Measurements from ENCODE around the gene PLA2G6. TPM values are rescaled to one million over a fixed set of nuclear protein-coding genes. Genes with fewer than 3 reads are reported as not detected.

PLA2G6 gene
- total RNA-seq, 1 experiment from 2014 or later, result 6.0 TPM

DNA sequence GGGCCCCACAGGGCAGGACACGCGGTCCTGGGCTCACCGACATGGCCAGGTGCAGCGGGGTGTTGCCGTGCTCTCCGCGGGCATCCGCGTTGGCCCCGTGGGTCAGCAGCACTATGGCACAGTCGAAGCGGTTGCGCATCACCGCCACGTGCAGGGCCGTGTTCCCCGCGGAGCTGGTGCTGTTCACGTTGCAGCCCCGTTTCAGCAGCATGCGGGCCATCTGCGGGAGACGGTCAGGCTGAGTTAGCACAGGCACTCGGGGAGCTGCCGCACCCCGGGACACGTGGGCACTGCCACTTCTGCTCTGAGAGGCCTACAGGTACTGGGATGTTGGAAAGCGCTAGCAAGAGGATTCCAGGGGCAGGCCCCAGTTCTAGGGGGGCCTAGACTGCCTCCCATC lies 48.8 kb downstream of the PLA2G6 start:
- no peak overlapping the region for H3K4me2 ChIP-seq (ENCODE audit: low read length)
- no peak overlapping the region for H2AFZ ChIP-seq (ENCODE audit: low read length)
- H3K4me3 ChIP-seq (ENCODE audit: low read length), result no peak overlapping the region
- CTCF ChIA-PET, result no interaction called here
- no peak overlapping the region for H3K27ac ChIP-seq (ENCODE audit: low read length)
- intact Hi-C loops (cut with micrococcal nuclease), result no loop called here
- no peaks in the 10 kb centered on the region for H3K36me3 ChIP-seq (ENCODE audit: low read depth, low read length)
- H3K79me2 ChIP-seq (ENCODE audit: low read length), result no peaks in the 10 kb centered on the region
- H3K9me3 ChIP-seq (ENCODE audit: low read length), result no peaks in the 10 kb centered on the region
- ATAC-seq (no peak), DNase-seq (no peak)
- H3K9me2 ChIP-seq (replicated peaks; ENCODE audit: low read length), result no peaks in the 10 kb centered on the region
- BruUV-seq (replicated peaks), result no TSS peak
- no peak overlapping the region for H3K9ac ChIP-seq (ENCODE audit: low read length)
- no peaks in the 10 kb centered on the region for H3K27me3 ChIP-seq (ENCODE audit: low read length)
- POLR2A ChIA-PET (ENCODE audit: unreplicated experiment), result no interaction called here
- peaks cover 16% of the 10 kb centered on the region for H3K4me1 ChIP-seq (ENCODE audit: insufficient read depth, low read length)
- no peaks in the 10 kb centered on the region for H3F3A ChIP-seq (ENCODE audit: low read length, unreplicated experiment)
- H4K20me1 ChIP-seq (ENCODE audit: low read length), result no peaks in the 10 kb centered on the region
- no peak for TF ChIP-seq EZH2phosphoT487 (IDR thresholded peaks at IDR 0.05; ENCODE audit: borderline replicate concordance, low read length)
- TF ChIP-seq, protein P1, sequence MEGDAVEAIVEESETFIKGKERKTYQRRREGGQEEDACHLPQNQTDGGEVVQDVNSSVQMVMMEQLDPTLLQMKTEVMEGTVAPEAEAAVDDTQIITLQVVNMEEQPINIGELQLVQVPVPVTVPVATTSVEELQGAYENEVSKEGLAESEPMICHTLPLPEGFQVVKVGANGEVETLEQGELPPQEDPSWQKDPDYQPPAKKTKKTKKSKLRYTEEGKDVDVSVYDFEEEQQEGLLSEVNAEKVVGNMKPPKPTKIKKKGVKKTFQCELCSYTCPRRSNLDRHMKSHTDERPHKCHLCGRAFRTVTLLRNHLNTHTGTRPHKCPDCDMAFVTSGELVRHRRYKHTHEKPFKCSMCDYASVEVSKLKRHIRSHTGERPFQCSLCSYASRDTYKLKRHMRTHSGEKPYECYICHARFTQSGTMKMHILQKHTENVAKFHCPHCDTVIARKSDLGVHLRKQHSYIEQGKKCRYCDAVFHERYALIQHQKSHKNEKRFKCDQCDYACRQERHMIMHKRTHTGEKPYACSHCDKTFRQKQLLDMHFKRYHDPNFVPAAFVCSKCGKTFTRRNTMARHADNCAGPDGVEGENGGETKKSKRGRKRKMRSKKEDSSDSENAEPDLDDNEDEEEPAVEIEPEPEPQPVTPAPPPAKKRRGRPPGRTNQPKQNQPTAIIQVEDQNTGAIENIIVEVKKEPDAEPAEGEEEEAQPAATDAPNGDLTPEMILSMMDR (conservative IDR thresholded peaks at IDR 0.05; ENCODE audit: low read depth, low read length), result no peak
- no peak for TF ChIP-seq EZH2 (IDR thresholded peaks at IDR 0.05; ENCODE audit: low read length, unreplicated experiment)

DNA sequence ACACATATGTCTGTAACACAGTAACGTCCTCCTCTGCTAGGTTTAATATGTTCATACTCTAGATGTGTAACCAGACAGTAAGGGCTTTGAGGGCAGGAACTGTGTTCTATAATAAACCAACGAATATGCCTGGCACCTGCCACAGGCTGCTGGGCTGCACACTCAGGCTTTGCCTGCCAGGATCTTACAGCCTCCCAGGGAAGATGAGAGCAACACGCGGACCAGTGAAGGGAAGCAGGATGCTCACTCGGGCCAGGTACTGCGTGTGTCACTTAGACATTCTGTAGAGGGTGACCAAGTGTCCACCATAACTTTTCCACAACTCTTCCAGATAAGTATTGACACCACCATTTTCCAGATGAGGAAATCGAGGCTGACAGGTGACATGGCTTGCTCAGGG lies 49.5 kb downstream of the PLA2G6 start:
- H3K9me3 ChIP-seq (ENCODE audit: low read length), result no peaks in the 10 kb centered on the region
- no peaks in the 10 kb centered on the region for H3K9me2 ChIP-seq (replicated peaks; ENCODE audit: low read length)
- no peaks in the 10 kb centered on the region for H3K27me3 ChIP-seq (ENCODE audit: low read length)
- H3K4me1 ChIP-seq (ENCODE audit: insufficient read depth, low read length), result peaks cover 16% of the 10 kb centered on the region
- TF ChIP-seq EZH2 (IDR thresholded peaks at IDR 0.05; ENCODE audit: low read length, unreplicated experiment), result no peak
- no peak for TF ChIP-seq EZH2phosphoT487 (IDR thresholded peaks at IDR 0.05; ENCODE audit: borderline replicate concordance, low read length)
- TF ChIP-seq, protein P1 (conservative IDR thresholded peaks at IDR 0.05; ENCODE audit: low read depth, low read length), result no peak
- ChIA-PET POLR2A (ENCODE audit: unreplicated experiment) (no interaction called here), CTCF (no interaction called here)
- no peak for DNase-seq
- H3K9ac ChIP-seq (ENCODE audit: low read length), result no peak overlapping the region
- no peak overlapping the region for H2AFZ ChIP-seq (ENCODE audit: low read length)
- no peaks in the 10 kb centered on the region for H3F3A ChIP-seq (ENCODE audit: low read length, unreplicated experiment)
- no peak for ATAC-seq
- no TSS peak for BruUV-seq (replicated peaks)
- H3K36me3 ChIP-seq (ENCODE audit: low read depth, low read length), result no peaks in the 10 kb centered on the region
- H4K20me1 ChIP-seq (ENCODE audit: low read length), result no peaks in the 10 kb centered on the region
- no peak overlapping the region for H3K27ac ChIP-seq (ENCODE audit: low read length)
- H3K4me3 ChIP-seq (ENCODE audit: low read length), result no peak overlapping the region
- no peaks in the 10 kb centered on the region for H3K79me2 ChIP-seq (ENCODE audit: low read length)
- intact Hi-C loops (cut with micrococcal nuclease), result no loop called here
- H3K4me2 ChIP-seq (ENCODE audit: low read length), result no peak overlapping the region

- Histone ChIP-seq H3K9ac (ENCODE audit: low read length) (no peak overlapping the region), H2AFZ (ENCODE audit: low read length) (no peak overlapping the region), H3K27ac (ENCODE audit: low read length) (no peak overlapping the region), H3K4me1 (ENCODE audit: insufficient read depth, low read length) (peaks cover 16% of the 10 kb centered on the region), H3K4me3 (ENCODE audit: low read length) (no peak overlapping the region), H3F3A (ENCODE audit: low read length, unreplicated experiment) (no peaks in the 10 kb centered on the region), H3K4me2 (ENCODE audit: low read length) (no peak overlapping the region), H3K9me2 (replicated peaks; ENCODE audit: low read length) (no peaks in the 10 kb centered on the region), H3K36me3 (ENCODE audit: low read depth, low read length) (no peaks in the 10 kb centered on the region), H3K27me3 (ENCODE audit: low read length) (no peaks in the 10 kb centered on the region), H4K20me1 (ENCODE audit: low read length) (no peaks in the 10 kb centered on the region), H3K9me3 (ENCODE audit: low read length) (no peaks in the 10 kb centered on the region), H3K79me2 (ENCODE audit: low read length) (no peaks in the 10 kb centered on the region)
- TF ChIP-seq EZH2phosphoT487 (IDR thresholded peaks at IDR 0.05; ENCODE audit: borderline replicate concordance, low read length), result no peak
- TF ChIP-seq, protein P1 (conservative IDR thresholded peaks at IDR 0.05; ENCODE audit: low read depth, low read length), result no peak
- TF ChIP-seq EZH2 (IDR thresholded peaks at IDR 0.05; ENCODE audit: low read length, unreplicated experiment), result no peak
- intact Hi-C loops (cut with micrococcal nuclease), result no loop called here
- ATAC-seq (no peak), DNase-seq (no peak)
- ChIA-PET POLR2A (ENCODE audit: unreplicated experiment) (no interaction called here), CTCF (no interaction called here)
- BruUV-seq (replicated peaks), result no TSS peak
Measured at GRCh38 chr22:38131399-38131798, 50.2 kb downstream of the PLA2G6 start.

Measured in PC-3 (cell line).